ENCODE data around the gene ZSWIM4. TPM values are rescaled to one million over a fixed set of nuclear protein-coding genes. Genes with fewer than 3 reads are reported as not detected.

ZSWIM4 gene
- polyA plus RNA-seq, 1 of the 3 experiments (the other 2 are of a cell fraction): 4.7 TPM

GRCh38 chr19:13823901-13824300, 28.7 kb downstream of the ZSWIM4 start (continued):
- TF ChIP-seq REST (IDR thresholded peaks at IDR 0.05; ENCODE audit: low read depth, low read length) (no peak), FOSL2 (IDR thresholded peaks at IDR 0.05; ENCODE audit: borderline replicate concordance, low read depth) (no peak)

GRCh38 chr19:13824703-13825102, 29.5 kb downstream of the ZSWIM4 start:
- Histone ChIP-seq H3K4me2 (no peak overlapping the region), H3K79me2 (ENCODE audit: insufficient read depth) (no peaks in the 10 kb centered on the region), H3K27me3 (ENCODE audit: insufficient read depth) (no peaks in the 10 kb centered on the region), H3K4me1 (ENCODE audit: control insufficient read depth in 1 of 2, insufficient read depth in 2 of 2, low read depth in 1 of 2, low read length in 1 of 2) (peaks cover 0 to 8% of the 10 kb centered on the region in 2 experiments; a peak in 2 of 4 replicates), H2AFZ (ENCODE audit: low read depth) (no peak overlapping the region), H3K9me3 (no peaks in the 10 kb centered on the region), H3F3A (replicated peaks; ENCODE audit: insufficient read depth) (peaks cover 68% of the 10 kb centered on the region), H3K9me2 (no peaks in the 10 kb centered on the region), H3K27ac (ENCODE audit: low read depth in 2 of 2, low read length in 1 of 2) (no peak overlapping the region), H4K20me1 (ENCODE audit: insufficient read depth) (peaks cover 35% of the 10 kb centered on the region), H3K36me3 (replicated peaks in 1 of 2; ENCODE audit: control insufficient read depth in 1 of 2, insufficient read depth in 2 of 2, low read length in 1 of 2) (peaks cover 22 to 37% of the 10 kb centered on the region in 2 experiments), H3K4me3 (ENCODE audit: low read depth in 2 of 2, low read length in 1 of 2) (no peak overlapping the region), H3K9ac (no peak overlapping the region)
- no peak for DNase-seq
- TF ChIP-seq ELF1 (IDR thresholded peaks at IDR 0.05): no peak
- TF ChIP-seq GATA2 (CRISPR knock-in tag; IDR thresholded peaks at IDR 0.05): no peak
- no peak for TF ChIP-seq SIN3A (IDR thresholded peaks at IDR 0.05; ENCODE audit: borderline replicate concordance, low read depth, low read length)
- no peak for TF ChIP-seq USF2 (IDR thresholded peaks at IDR 0.05; ENCODE audit: borderline replicate concordance, low read depth, low read length)
- TF ChIP-seq USF1 (IDR thresholded peaks at IDR 0.05; ENCODE audit: borderline replicate concordance, low read depth): no peak
- no peak for TF ChIP-seq MXI1 (IDR thresholded peaks at IDR 0.05; ENCODE audit: low read depth, low read length)
- TF ChIP-seq RAD21 (IDR thresholded peaks at IDR 0.05; ENCODE audit: low read length): no peak
- TF ChIP-seq RCOR1 (IDR thresholded peaks at IDR 0.05; ENCODE audit: low read length): no peak
- no peak for TF ChIP-seq TAF1 (IDR thresholded peaks at IDR 0.05; ENCODE audit: borderline replicate concordance, low read depth, low read length)
- TF ChIP-seq YY1 (IDR thresholded peaks at IDR 0.05; ENCODE audit: low read depth): no peak
- no peak for TF ChIP-seq TEAD4 (IDR thresholded peaks at IDR 0.05; ENCODE audit: borderline replicate concordance, insufficient read depth)
- no peak for TF ChIP-seq FOXM1 (IDR thresholded peaks at IDR 0.05; ENCODE audit: low read depth)
- ChIA-PET CTCF (interaction anchor here (0.6 to 2.7 kb wide), 4 partner anchors 11 to 248 kb away, joined by 3 to 13 read pairs (median 6); no protein-coding TSS in a partner anchor), POLR2A (no interaction called here)

Data from SK-N-SH (cell line).